ENCODE results near the gene SPECC1.

Gene SPECC1

GRCh38 chr17:20264996-20265395, 255.8 kb downstream of the SPECC1 start:
- no peak overlapping the region for H3K4me3 ChIP-seq (replicated peaks; ENCODE audit: insufficient read depth, low read length)
- no peak for DNase-seq (ENCODE audit: low read depth in 1 of 2, low spot score in 1 of 2)
- TF ChIP-seq, protein P1, sequence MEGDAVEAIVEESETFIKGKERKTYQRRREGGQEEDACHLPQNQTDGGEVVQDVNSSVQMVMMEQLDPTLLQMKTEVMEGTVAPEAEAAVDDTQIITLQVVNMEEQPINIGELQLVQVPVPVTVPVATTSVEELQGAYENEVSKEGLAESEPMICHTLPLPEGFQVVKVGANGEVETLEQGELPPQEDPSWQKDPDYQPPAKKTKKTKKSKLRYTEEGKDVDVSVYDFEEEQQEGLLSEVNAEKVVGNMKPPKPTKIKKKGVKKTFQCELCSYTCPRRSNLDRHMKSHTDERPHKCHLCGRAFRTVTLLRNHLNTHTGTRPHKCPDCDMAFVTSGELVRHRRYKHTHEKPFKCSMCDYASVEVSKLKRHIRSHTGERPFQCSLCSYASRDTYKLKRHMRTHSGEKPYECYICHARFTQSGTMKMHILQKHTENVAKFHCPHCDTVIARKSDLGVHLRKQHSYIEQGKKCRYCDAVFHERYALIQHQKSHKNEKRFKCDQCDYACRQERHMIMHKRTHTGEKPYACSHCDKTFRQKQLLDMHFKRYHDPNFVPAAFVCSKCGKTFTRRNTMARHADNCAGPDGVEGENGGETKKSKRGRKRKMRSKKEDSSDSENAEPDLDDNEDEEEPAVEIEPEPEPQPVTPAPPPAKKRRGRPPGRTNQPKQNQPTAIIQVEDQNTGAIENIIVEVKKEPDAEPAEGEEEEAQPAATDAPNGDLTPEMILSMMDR (IDR thresholded peaks at IDR 0.05; ENCODE audit: insufficient read depth, low read length) = no peak
- no peak for TF ChIP-seq REST (IDR thresholded peaks at IDR 0.05; ENCODE audit: insufficient replicate concordance, low read depth)
- TF ChIP-seq GABPA (IDR thresholded peaks at IDR 0.05; ENCODE audit: low read depth) = no peak
- no peak for TF ChIP-seq POLR2AphosphoS5 (IDR thresholded peaks at IDR 0.05; ENCODE audit: low read depth)
- no peak for TF ChIP-seq SPI1 (IDR thresholded peaks at IDR 0.05; ENCODE audit: borderline replicate concordance, low read depth)
- H3K27ac ChIP-seq (replicated peaks) = no peak overlapping the region
- H3K27me3 ChIP-seq (ENCODE audit: insufficient read depth, poor library complexity, severe bottlenecking) = no peaks in the 10 kb centered on the region

- Histone ChIP-seq H3K27me3 (ENCODE audit: insufficient read depth, poor library complexity, severe bottlenecking) (no peaks in the 10 kb centered on the region), H3K27ac (replicated peaks) (no peak overlapping the region), H3K4me3 (replicated peaks; ENCODE audit: insufficient read depth, low read length) (no peak overlapping the region)
- no peak for DNase-seq (ENCODE audit: low read depth in 1 of 2, low spot score in 1 of 2)
- no peak for TF ChIP-seq SPI1 (IDR thresholded peaks at IDR 0.05; ENCODE audit: borderline replicate concordance, low read depth)
- no peak for TF ChIP-seq REST (IDR thresholded peaks at IDR 0.05; ENCODE audit: insufficient replicate concordance, low read depth)
- no peak for TF ChIP-seq POLR2AphosphoS5 (IDR thresholded peaks at IDR 0.05; ENCODE audit: low read depth)
- TF ChIP-seq GABPA (IDR thresholded peaks at IDR 0.05; ENCODE audit: low read depth) = no peak
- TF ChIP-seq, protein P1 (IDR thresholded peaks at IDR 0.05; ENCODE audit: insufficient read depth, low read length) = no peak
Observed at GRCh38 chr17:20266806-20267458, 257.8 kb downstream of the SPECC1 start.

GRCh38 chr17:20267459-20267842, 258.3 kb downstream of the SPECC1 start:
- TF ChIP-seq POLR2AphosphoS5 (IDR thresholded peaks at IDR 0.05; ENCODE audit: low read depth) (no peak), SPI1 (IDR thresholded peaks at IDR 0.05; ENCODE audit: borderline replicate concordance, low read depth) (no peak), REST (IDR thresholded peaks at IDR 0.05; ENCODE audit: insufficient replicate concordance, low read depth) (no peak), GABPA (IDR thresholded peaks at IDR 0.05; ENCODE audit: low read depth) (no peak)
- TF ChIP-seq, protein P1 (IDR thresholded peaks at IDR 0.05; ENCODE audit: insufficient read depth, low read length) = no peak
- no peaks in the 10 kb centered on the region for H3K27me3 ChIP-seq (ENCODE audit: insufficient read depth, poor library complexity, severe bottlenecking)
- no peak overlapping the region for H3K4me3 ChIP-seq (replicated peaks; ENCODE audit: insufficient read depth, low read length)
- H3K27ac ChIP-seq (replicated peaks) = no peak overlapping the region
- DNase-seq (ENCODE audit: low read depth in 1 of 2, low spot score in 1 of 2) = no peak

Data from HL-60 (cell line).